Measurements from ENCODE around the gene NRF1.

The NRF1 gene

GRCh38 chr7:129804111-129804889 lies 192.8 kb downstream of the NRF1 start:
- no peak for DNase-seq (ENCODE audit: low spot score)
- TF ChIP-seq CTCF (IDR thresholded peaks at IDR 0.05; ENCODE audit: extremely low read depth, missing control alignments): no peak

- DNase-seq (ENCODE audit: low spot score): no peak
- no peak for TF ChIP-seq CTCF (IDR thresholded peaks at IDR 0.05; ENCODE audit: extremely low read depth, missing control alignments)
Observed at GRCh38 chr7:129804890-129805719, 193.6 kb downstream of the NRF1 start.
